ENCODE results near the gene SND1.

SND1 gene

DNA sequence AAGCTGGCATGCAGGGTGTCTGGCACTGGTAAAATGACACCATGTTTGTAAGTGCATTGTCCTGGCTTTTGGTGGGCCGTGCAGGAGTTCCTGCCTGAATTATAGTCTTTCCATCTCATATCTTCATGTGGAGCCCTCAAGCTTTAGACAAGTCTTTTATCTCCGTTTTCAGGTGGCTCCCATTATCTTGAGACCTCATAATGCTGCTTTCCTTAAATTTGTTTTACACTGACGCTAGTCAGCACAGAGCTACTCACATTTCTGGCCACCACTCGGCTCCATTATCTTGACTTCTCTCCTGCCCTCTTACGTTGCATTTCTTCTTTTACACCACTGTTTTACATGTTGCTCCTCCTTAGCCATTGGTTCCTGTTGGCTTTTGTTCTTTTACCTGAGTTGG, 342.0 kb downstream of the SND1 start:
- TF ChIP-seq CTCF (IDR thresholded peaks at IDR 0.05; ENCODE audit: borderline replicate concordance, control extremely low read depth, extremely low read depth, insufficient read depth, missing control alignments): no peak
- in situ Hi-C loops (cut with MboI; ENCODE audit: low sequenced_read_pairs, unreplicated experiment): no loop called here
- no peak for DNase-seq (ENCODE audit: low spot score)

GRCh38 chr7:127995156-127995880, 343.3 kb downstream of the SND1 start:
- in situ Hi-C loops (cut with MboI; ENCODE audit: low sequenced_read_pairs, unreplicated experiment): no loop called here
- TF ChIP-seq CTCF (IDR thresholded peaks at IDR 0.05; ENCODE audit: borderline replicate concordance, control extremely low read depth, extremely low read depth, insufficient read depth, missing control alignments): no peak
- DNase-seq (ENCODE audit: low spot score): no peak

DNA sequence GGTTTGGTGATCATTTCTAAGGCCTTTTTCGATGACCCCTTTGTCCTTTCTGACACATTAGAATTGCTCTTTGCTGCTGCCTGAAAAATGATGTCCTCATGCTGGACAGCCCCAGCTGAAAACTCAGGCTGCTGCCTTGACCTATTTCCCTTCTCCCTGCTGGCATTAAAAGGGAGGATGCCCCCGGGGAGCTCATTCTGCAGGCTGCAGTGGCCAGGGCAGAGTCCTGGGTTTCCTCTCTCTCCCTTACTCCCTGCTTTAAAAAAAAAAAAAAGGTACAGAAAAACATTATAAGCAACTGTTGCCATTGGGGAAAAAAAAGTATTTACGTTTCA, 343.9 kb downstream of the SND1 start:
- DNase-seq (ENCODE audit: low spot score): no peak

GRCh38 chr7:127996253-127997071, 344.5 kb downstream of the SND1 start:
- TF ChIP-seq CTCF (IDR thresholded peaks at IDR 0.05; ENCODE audit: borderline replicate concordance, control extremely low read depth, extremely low read depth, insufficient read depth, missing control alignments): no peak
- in situ Hi-C loops (cut with MboI; ENCODE audit: low sequenced_read_pairs, unreplicated experiment): no loop called here
- no peak for DNase-seq (ENCODE audit: low spot score)

More for the DNA sequence above, 343.9 kb downstream of the SND1 start:
- in situ Hi-C loops (cut with MboI; ENCODE audit: low sequenced_read_pairs, unreplicated experiment): no loop called here
- no peak for TF ChIP-seq CTCF (IDR thresholded peaks at IDR 0.05; ENCODE audit: borderline replicate concordance, control extremely low read depth, extremely low read depth, insufficient read depth, missing control alignments)

GRCh38 chr7:127997226-127997922, 345.4 kb downstream of the SND1 start:
- no peak for DNase-seq (ENCODE audit: low spot score)
- in situ Hi-C loops (cut with MboI; ENCODE audit: low sequenced_read_pairs, unreplicated experiment): no loop called here
- no peak for TF ChIP-seq CTCF (IDR thresholded peaks at IDR 0.05; ENCODE audit: borderline replicate concordance, control extremely low read depth, extremely low read depth, insufficient read depth, missing control alignments)

DNA sequence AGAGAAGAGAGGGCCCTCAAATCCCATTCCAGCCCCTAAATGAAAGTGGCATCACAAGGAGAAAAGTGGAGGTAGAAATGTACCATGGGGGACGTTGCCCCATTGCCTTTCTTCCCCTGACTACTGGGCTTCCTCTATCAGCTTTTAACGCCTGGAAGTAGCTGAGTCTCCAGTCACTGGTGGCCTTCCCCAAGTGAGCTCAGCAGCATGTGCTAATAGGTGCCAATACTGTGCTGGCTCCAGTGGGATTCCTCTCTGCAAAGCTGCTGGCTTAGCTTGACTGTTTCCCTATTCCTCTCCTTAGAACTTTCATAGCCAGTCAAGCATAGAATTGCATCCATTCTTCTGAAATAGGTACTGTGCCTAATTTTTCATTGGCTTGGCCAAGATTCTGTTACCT, 346.7 kb downstream of the SND1 start:
- in situ Hi-C loops (cut with MboI; ENCODE audit: low sequenced_read_pairs, unreplicated experiment): no loop called here
- DNase-seq (ENCODE audit: low spot score): no peak
- TF ChIP-seq CTCF (IDR thresholded peaks at IDR 0.05; ENCODE audit: borderline replicate concordance, control extremely low read depth, extremely low read depth, insufficient read depth, missing control alignments): no peak

All from GM13976 (cell line).